AG08395 (cell line): ENCODE data around the gene SH3GL2.

ENCODE experiments used
- DNase-seq: peaks from one replicate; pipeline ENCODE4 v3.0.0; 2012; ENCODE audit warnings: mixed read lengths, low spot score

Gene SH3GL2

DNA sequence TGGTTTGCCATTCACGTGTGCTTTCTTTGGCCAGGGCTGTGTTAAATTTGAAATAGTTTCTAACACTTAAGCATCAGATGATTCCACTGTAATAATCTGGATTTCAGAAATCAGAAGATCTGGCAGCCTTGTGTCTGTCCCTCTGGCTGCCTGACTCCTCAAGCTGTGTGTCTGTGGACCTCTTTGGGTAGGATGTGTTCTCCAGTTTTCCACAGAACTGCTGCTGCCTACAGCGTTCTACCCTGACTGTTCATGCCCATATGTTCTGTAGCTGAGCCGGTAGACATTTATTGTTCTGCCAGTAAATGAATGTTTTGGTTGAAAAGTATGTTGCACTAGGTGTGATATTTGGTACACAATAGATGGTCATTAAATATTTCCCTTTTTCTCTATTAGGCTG, 81.3 kb downstream of the SH3GL2 start:
- no peak for DNase-seq

DNA sequence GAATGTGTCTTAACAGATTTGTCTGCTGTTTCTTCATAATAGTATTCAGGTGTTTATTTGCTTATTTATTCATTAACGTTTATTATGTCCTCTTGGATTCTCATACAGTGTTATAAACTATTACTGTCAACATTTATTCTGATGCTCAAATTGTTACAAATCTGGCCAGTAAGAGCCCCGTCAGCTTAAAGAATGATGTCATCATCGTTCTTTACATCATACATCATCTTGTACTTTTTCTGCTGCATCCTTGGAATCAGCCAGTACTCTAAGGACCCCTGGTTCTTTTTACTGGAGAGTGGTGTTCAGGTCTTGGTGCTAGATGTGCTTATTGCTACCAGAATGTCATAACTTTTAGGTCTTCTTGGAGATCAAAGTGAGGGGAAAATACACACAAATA, 86.6 kb downstream of the SH3GL2 start:
- no peak for DNase-seq

- no peak for DNase-seq
Measured at GRCh38 chr9:17669206-17669605, 90.3 kb downstream of the SH3GL2 start.

DNA sequence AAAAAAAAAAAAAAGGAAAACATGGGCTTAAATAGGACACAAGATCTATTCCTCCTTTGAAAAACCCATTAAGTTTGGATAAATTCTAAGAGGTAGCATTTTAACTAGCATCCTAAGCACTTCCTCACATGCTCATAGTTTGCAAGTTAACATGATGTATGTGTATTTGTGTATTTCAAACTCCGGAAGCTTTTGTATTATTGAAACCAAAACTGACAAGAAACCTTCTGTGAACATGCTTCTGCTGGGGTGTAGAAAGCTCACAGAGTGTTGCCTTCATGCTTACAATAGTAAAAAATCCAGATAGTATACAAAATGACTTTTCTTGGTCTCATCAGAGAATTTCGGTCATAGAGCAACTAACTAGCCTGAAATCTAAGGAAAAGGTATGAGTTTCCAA, 103.8 kb downstream of the SH3GL2 start:
- no peak for DNase-seq

DNA sequence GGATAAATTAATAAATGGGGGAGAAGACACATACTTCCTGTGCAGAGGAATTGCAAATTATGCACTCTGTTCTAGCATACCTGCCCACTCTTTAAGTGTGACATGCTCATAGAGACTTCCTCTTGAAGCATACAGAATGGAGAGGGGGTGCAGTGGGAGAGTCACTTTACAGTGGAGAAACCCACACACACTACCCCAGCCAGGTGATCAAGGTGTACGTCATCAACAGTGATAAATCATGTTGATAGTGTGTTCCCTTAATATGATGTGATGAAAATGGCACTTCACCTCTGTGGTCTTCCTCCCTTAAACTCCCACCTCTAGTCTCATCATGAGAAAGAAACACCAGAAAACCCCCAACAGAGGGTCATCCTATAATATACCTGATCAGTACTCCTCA, 110.0 kb downstream of the SH3GL2 start:
- no peak for DNase-seq

GRCh38 chr9:17694336-17694735, 115.5 kb downstream of the SH3GL2 start:
- no peak for DNase-seq

GRCh38 chr9:17695482-17695881, 116.6 kb downstream of the SH3GL2 start:
- DNase-seq: no peak

DNA sequence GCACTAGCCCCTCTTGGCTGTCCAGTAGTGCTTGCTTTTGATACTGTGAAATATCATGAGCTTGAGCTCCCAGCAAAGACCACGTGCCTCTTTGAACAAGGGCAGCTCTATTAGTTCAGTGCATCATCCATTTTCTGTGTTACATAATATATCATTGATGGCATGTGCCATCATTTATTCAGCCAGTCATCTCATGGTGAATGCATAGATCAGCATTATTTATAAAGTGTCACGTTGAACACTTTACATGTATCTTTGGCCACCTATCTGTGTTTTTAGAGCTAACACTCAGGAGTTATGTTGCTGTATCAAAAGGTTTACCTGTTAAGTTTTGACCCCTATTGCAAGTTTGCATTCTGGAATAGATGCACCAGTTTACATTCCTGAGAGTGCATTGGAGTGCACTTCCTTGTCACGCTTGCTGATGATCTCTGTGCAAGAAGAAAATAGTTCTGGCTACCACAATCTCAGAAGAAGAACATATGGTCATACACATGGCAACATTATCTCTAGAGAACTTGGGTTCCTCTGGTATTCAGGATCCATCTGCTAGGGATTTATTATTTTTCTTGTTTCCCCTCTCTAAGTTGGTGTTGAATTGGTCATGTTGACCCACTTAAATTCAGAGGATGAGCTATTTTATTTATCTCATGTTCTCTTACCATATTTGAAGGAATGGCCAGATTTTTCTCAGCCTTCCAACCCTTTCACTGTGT, 120.9 kb downstream of the SH3GL2 start:
- no peak for DNase-seq

DNA sequence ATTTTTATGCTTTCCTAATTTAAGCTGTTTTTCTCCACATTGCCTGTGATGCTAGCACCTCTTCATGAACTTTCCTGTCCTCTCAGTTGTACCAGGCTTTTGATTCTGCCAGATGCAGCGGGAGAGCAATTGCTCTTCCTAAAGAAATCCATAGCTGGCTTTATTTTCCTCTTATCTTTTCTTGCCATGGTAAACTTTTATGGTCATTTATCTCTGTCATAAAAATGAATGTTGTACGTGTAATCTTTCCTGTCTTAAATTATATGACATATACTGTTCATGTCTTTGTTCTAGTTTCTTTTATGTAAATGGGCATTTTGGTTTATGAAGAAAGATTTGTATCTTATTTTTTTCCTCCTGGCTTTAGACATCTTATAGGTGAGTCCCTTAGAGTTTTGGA, 127.5 kb downstream of the SH3GL2 start:
- DNase-seq: no peak

GRCh38 chr9:17719053-17719452, 140.2 kb downstream of the SH3GL2 start:
- no peak for DNase-seq

- DNase-seq: no peak
Measured at GRCh38 chr9:17721954-17722353, 143.1 kb downstream of the SH3GL2 start.

DNA sequence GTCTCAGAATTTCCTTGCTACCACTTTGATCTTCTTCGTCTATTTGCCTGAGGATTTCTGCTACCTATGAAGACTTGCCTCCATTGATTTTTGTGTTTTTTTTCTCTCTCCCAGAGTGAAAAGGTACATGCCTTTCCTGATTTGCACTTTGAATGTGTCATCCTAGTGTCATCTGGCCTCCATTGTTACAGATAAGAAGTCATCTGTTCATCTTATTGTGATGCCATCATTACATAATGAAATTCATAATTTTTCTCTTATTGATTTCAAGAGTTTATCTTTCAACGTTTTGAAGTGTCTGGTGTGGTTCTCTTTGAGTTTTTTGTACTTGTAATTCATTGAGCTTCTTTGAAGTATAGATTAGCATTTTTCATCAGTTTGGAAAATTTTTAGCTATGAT, 144.8 kb downstream of the SH3GL2 start:
- no peak for DNase-seq

GRCh38 chr9:17725399-17726010, 146.6 kb downstream of the SH3GL2 start:
- DNase-seq: no peak

GRCh38 chr9:17726298-17726697, 147.4 kb downstream of the SH3GL2 start:
- no peak for DNase-seq

- no peak for DNase-seq
Measured at GRCh38 chr9:17730899-17731298, 152.0 kb downstream of the SH3GL2 start.

DNA sequence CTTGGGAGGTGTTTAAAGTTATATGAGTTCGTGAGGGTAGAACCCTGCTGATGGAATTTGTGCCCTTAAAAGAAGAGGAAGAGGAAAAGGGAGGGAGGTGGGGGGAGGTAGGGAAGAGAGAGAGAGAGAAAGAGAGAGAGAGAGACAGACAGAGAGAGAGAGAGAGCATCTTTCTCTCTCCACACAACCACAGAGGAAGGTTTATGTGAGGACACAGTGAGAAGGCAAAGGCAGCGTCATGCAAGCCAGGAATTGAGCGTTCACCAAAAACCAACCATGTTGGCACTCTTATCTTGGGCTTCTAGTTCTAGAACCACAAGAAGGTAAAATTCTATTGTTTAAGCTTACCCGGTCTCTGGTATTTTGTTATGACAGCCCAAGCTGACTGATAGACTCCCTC, 152.4 kb downstream of the SH3GL2 start:
- DNase-seq: no peak

DNA sequence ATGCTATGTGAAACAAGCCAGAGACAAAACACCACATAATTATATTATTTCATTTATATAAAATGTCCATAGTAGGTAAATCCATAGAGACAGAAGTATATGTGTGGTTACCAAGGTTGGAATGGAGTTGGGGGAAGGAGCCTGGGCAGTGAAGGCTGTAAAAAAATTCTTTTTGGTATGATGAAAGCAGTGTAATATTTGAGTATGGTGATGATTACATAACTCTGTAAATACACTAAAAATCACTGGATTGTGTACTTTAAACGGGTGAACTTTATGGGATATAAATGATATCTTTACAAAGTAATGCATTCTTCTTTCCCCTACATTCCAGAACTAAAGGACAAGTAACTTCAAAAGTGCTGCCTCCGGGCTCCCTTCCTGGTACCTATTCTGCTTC, 155.8 kb downstream of the SH3GL2 start:
- DNase-seq: no peak

DNA sequence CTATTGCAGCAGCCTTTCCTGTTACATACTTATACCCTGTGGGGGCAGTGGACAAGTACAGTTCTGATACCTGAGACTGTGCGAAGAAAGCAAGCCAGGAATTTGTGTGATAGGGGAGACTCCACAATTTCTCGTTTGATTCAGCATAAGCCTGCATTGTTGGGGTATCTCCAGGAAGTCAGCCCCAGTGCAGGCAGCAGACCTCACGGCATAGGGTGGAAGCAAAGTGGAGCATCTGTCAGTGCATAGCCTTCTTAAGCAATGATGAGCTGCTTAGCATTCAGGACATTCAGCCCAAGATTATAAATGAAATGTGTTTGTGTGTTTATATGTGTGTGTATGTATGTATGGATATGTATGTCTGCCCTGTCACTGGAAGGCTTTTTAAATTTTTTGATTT, 157.0 kb downstream of the SH3GL2 start:
- no peak for DNase-seq

- DNase-seq: no peak
Measured at GRCh38 chr9:17739022-17739421, 160.2 kb downstream of the SH3GL2 start.

DNA sequence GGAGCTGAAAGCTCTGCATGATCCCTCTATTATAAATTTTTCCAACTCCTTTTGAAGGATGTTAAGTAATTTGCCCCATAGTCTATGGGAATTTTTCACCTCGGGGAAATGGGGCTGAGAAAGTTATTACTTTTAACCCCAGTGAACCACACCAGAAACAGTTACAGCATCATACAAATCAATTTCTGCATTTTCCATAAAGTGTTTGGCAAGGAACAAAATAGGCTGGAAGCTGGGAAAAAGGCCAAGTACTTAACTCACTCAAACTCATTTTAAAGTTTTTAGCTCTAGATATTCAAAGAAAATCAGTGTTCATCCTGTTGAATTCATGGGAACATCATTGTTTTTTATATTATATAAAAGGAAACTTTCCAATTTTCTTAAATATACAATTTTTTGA, 160.9 kb downstream of the SH3GL2 start:
- no peak for DNase-seq

DNA sequence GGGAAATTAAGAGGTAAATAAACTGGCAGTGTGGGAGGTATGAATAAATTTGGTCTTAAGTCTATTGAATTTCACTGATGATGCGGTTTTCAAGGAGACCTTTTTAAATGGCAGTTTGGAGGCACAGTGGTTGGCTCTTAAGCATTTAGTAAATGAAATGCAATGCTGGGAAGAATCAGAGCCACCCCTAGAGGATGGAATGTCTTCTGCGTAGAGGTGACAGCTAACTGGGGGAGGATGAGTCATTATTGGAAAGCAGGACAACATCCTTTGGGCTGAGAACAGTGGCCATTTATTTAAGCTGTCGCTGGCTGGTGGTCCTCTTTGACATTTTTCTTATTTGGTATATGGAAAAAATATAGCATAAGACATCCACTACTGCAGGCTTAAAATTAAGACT, 163.2 kb downstream of the SH3GL2 start:
- DNase-seq: no peak

DNA sequence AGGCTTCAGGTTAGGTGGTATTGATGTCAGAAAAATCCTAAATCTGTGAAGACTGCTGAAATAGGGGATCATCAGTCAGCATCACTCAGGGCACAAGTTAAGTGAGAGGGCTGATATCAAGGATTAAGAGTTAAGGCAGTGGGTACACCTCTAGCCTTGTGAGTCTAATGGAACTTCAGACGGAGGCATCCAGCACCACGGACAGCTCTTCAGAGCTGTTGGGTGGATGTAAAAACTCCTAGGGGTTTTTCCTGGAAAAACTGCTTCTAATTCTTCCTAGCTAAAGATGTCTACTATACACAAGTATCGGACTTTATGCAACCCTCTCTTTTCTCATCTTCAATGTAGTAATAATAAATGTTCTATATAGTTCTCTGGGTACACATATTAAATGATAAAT, 165.9 kb downstream of the SH3GL2 start:
- DNase-seq: no peak

DNA sequence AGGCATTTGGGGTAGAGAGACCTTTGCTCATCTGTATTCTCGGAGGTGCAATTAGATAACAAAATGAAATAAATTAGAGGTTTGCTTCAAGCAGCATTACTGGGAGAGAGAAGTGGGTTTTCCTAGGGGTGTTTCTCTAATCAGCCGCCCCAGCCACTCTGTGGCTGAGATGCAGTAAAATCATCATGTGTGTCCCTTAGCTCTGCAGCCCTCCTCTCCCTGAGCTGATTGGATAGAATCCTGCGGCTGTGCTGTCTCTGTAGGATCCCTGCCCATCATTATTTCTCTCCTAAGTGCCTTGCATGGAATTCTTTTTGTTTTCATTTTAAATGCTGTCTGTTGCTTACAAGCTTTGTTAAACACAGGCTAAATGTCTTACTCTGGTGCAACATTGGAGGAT, 171.4 kb downstream of the SH3GL2 start:
- DNase-seq: no peak

DNA sequence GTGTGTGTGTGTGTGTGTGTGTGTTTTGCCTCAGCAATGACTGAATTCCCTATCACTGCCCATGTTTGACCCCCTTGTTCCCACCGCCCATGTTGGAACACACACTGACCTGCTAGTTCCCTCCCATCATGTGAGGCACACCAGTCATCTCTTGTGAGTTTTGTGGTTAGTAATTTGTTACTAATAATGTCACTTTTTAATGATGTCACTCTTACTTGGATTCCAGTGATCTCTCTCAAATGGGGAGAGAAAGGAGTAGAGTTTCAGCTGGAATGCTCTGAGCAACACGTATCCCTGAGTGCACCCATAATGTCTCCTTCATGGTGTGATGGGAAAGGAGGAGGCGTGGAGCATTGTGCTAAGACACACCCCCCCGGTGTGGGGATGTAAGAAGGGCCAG, 172.6 kb downstream of the SH3GL2 start:
- no peak for DNase-seq
